ENCODE data around the gene ANKUB1. TPM values are rescaled to one million over a fixed set of nuclear protein-coding genes. Genes with fewer than 3 reads are reported as not detected.

The ANKUB1 gene
- total RNA-seq, 1 experiment from 2014 or later: not detected

GRCh38 chr3:149716984-149717383 lies 75.4 kb downstream of the ANKUB1 start:
- intact Hi-C loops (cut with micrococcal nuclease; ENCODE audit: unreplicated experiment): loop anchor here (2.0 to 10.0 kb wide), 3 partner anchors 58 to 205 kb away; partner anchors contain the start of gene WWTR1
- in situ Hi-C loops (cut with HindIII; ENCODE audit: low pct_unique_long_range_greater_than_20kb, low sequenced_read_pairs): no loop called here
- POLR2A ChIA-PET: interaction anchor here (1.6 kb wide), 1 partner anchor 59 kb away, joined by 4 read pairs; the partner anchor contains the start of gene WWTR1

GRCh38 chr3:149715247-149715646 lies 77.1 kb downstream of the ANKUB1 start:
- Histone ChIP-seq H3K27ac (ENCODE audit: low read length) (no peak overlapping the region), H3K27me3 (ENCODE audit: control insufficient read depth, insufficient read depth, low read length) (no peaks in the 10 kb centered on the region), H3K36me3 (ENCODE audit: control insufficient read depth, insufficient read depth, low read length) (no peaks in the 10 kb centered on the region), H3K9me3 (ENCODE audit: control insufficient read depth, insufficient read depth, low read depth, low read length) (peaks cover 8% of the 10 kb centered on the region; the same call in 1 of the 2 replicates), H3K4me3 (ENCODE audit: low read depth in 2 of 2, low read length in 2 of 2) (no peak overlapping the region), H3K4me1 (ENCODE audit: control insufficient read depth, insufficient read depth, low read length) (peaks cover 8% of the 10 kb centered on the region; the same call in 1 of the 2 replicates)
- intact Hi-C loops (cut with micrococcal nuclease; ENCODE audit: unreplicated experiment) (loop anchor here (5.0 to 10.0 kb wide), 2 partner anchors 180 to 203 kb away; no protein-coding TSS in a partner anchor), in situ Hi-C loops (cut with HindIII; ENCODE audit: low pct_unique_long_range_greater_than_20kb, low sequenced_read_pairs) (no loop called here)
- ChIA-PET CTCF (interaction anchor here (1.0 kb wide), 1 partner anchor 10 kb away, joined by 3 read pairs; no protein-coding TSS in a partner anchor), POLR2A (interaction anchor here (0.6 kb wide), 1 partner anchor 63 kb away, joined by 12 read pairs; no protein-coding TSS in a partner anchor)
- ATAC-seq (0 out of 2 replicates have a peak, but pooled peaks have one; percentile 35), DNase-seq (ENCODE audit: low read depth, low spot score) (no peak)
- BruUV-seq (replicated peaks): no TSS peak
- TF ChIP-seq TCF7L2 (IDR thresholded peaks at IDR 0.05; ENCODE audit: low read depth, low read length): no peak
- no peak for TF ChIP-seq POLR2AphosphoS5 (IDR thresholded peaks at IDR 0.05; ENCODE audit: low read depth, low read length)
- no peak for TF ChIP-seq SIN3A (IDR thresholded peaks at IDR 0.05; ENCODE audit: borderline replicate concordance, insufficient read depth, low read depth, low read length)
- no peak for TF ChIP-seq REST (IDR thresholded peaks at IDR 0.05; ENCODE audit: insufficient read depth in 1 of 2, low read depth in 2 of 2, low read length in 1 of 2)
- no peak for TF ChIP-seq CTCF (IDR thresholded peaks at IDR 0.05)

More at GRCh38 chr3:149716984-149717383, 75.4 kb downstream of the ANKUB1 start:
- ATAC-seq: 0 out of 2 replicates have a peak, but pooled peaks have one; percentile 24
- H3K36me3 ChIP-seq (ENCODE audit: control insufficient read depth, insufficient read depth, low read length): no peaks in the 10 kb centered on the region
- H3K9me3 ChIP-seq (ENCODE audit: control insufficient read depth, insufficient read depth, low read depth, low read length): peaks cover 23% of the 10 kb centered on the region
- TF ChIP-seq SIN3A (IDR thresholded peaks at IDR 0.05; ENCODE audit: borderline replicate concordance, insufficient read depth, low read depth, low read length): no peak
- TF ChIP-seq POLR2AphosphoS5 (IDR thresholded peaks at IDR 0.05; ENCODE audit: low read depth, low read length): no peak
- TF ChIP-seq TCF7L2 (IDR thresholded peaks at IDR 0.05; ENCODE audit: low read depth, low read length): no peak
- TF ChIP-seq CTCF (IDR thresholded peaks at IDR 0.05): no peak
- no peak for TF ChIP-seq REST (IDR thresholded peaks at IDR 0.05; ENCODE audit: insufficient read depth in 1 of 2, low read depth in 2 of 2, low read length in 1 of 2)
- BruUV-seq (replicated peaks): no TSS peak
- H3K4me3 ChIP-seq (ENCODE audit: low read depth in 2 of 2, low read length in 2 of 2): peak overlapping the region in 1 of 2 experiments; percentile 0; a peak in 1 of 4 replicates
- DNase-seq (ENCODE audit: low read depth, low spot score): no peak
- CTCF ChIA-PET: interaction anchor here (0.5 to 1.3 kb wide), 5 partner anchors 19 to 149 kb away, joined by 3 to 7 read pairs (median 5); no protein-coding TSS in a partner anchor
- H3K27me3 ChIP-seq (ENCODE audit: control insufficient read depth, insufficient read depth, low read length): no peaks in the 10 kb centered on the region
- peaks cover 8% of the 10 kb centered on the region; the same call in 1 of the 2 replicates for H3K4me1 ChIP-seq (ENCODE audit: control insufficient read depth, insufficient read depth, low read length)
- peak overlapping the region; percentile 80 for H3K27ac ChIP-seq (ENCODE audit: low read length)

Data from Panc1 (cell line).